HL-60/S4 treated with retinoic acid at 250 ng/mL for 4 days and 3 days (cell line): ENCODE results near the gene SUGT1.
"Not testable (repeated sequence)": the region's sequence is repeated elsewhere in the genome, so short reads cannot be mapped to it uniquely, and the experiment has no call there.

ENCODE experiments used
- in situ Hi-C: fragments of 300-500 bp; cut with MboI; formaldehyde crosslinking; loops from 2 replicates; pipeline ENCODE4 v1.7.0; 2022; ENCODE audit warnings: low sequenced_read_pairs

Gene SUGT1

DNA sequence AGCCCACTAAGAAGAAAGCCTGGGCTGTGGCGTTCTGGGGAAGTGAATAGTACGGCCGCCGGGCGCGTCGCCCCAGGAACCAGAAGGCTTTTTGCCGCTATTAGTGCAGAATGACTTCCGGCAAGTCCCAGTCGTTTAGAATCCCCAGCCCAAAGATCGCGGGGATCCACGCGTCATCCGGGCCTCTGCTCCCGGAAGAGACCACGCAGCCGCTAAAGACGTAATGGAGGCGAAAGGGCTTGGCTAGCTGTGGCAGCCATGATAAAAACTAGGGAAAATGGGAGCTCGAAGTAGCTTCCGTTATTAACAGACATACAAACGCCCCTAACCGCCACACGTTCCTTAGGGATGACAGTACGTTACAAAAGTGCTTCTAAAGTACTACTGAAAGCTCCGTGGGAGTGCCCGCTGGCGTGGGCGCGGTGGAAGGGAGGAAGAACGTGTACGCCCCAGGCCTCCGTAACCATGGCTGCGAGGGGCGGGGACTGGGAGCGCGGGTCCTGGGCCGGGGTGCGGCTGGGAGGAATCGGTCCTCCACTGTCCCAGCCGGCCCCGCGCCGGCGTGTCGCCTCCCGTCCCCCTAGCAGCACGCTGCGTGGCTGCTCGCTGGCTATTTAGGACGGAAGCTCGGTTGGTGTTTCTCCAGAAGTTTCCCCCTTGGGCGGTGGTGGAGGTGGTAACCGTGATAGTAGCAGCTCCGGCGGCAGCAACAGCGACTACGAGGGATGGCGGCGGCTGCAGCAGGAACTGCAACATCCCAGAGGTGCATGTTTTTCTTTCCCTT, at the start of gene SUGT1:
TSS of gene SUGT1 (plus strand) at position 641 of the 784 bp plus-strand sequence. CDS start at position 726, 85 bp downstream.
- in situ Hi-C loops = no loop called here

DNA sequence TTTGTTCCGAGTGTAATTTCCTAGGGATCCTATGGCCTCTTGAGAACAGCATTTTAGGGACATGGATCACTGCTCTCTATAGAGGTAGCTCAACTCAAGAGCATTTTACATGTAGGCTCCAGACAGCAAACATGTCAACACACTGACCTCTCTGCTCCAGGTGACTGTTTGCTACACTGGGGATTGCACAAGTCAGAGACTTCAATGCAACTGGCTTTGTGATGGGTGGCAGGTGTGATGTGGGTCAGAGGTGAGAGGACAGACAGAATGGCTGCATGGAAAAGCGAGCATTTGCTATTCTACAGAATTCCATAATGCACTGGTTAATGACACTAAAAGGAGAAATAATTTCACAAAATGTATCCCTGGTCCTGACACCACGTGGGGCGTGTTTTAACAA, 49.3 kb upstream of the SUGT1 start:
- in situ Hi-C loops = not testable (repeated sequence)

DNA sequence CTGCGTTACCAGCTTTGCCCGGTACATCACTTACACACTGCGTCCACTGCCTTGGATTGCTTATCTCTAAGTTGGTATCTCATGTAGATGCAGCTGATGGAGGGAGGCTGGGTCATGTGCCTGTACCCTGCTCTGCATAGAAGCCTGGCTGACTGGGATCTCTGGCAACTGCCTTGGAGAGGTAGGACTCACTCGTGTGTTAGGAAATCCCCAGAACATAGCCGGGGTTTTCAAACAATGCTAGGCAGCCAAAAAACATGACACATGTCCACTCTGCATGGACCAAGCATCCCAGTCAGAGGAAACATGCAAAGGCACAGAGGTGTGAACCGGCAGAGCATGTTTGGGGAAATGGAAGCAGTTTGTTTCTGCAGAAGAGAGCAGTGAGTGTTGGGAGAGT, 46.5 kb upstream of the SUGT1 start:
- in situ Hi-C loops = not testable (repeated sequence)

DNA sequence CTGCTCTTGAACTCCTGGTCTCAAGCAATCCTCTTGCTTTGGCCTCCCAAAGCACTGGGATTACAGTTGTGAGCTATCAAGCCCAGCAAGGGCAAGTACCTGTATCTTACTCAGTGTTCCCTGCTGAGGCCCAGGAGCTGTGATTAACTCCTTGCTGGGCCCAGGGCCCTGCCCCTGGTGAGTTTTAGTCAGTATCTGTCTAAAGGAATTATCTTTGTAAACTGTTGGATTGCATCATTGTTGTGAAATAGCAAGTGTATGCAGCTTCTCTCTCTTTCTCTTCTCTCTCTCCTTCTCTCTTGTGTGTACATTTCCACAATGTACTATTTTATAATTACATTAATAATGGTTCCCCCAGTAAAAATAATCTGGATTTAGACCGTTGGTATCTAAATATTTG, 45.8 kb upstream of the SUGT1 start:
- in situ Hi-C loops = not testable (repeated sequence)

DNA sequence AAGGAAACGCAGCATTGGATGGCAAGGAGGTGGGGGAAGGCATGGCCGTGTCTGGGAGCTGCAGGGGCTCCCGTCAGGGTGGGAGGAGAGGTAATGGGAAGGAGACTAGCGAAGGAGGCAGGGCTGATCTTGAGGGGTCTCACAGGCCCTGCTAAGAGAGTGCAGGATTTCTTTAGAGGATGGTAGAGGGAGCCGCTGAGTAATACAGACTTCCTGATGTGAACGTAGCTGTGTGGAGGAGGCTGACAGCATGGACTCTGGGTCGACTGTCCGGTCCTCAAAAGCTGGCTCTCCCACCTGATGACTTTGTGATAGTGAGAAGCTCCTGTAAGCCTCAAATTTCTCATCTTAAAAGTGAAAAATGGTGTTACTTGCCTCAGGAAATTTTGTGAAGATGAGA, 44.5 kb upstream of the SUGT1 start:
- in situ Hi-C loops = not testable (repeated sequence)

DNA sequence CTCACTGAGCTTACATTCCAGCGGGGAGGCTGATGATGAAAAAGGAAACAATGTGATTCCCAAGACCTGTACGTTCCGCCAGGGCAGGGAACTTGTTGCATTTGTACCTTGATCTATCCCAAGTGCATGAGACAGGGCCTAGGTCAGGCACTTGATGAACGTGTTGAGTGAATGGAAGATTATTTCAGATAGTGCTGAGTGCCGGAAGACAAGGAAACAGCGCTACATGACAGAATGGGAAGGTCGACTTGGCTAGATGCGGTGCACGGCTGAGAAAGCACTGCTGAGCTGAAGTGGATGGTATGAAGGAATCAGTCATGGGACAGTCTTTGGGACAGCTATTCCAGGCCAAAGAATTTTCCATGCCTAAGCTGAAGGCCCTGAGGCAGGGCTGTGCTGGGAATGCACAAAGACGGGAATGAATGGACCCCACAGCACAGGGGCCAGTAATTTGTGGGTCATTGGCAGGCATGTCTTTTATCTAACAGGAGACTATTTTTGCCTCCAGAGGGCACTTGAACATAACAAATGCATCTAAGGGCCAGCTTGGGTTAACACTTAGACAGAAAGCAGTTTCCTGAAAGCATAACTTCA, 43.5 kb upstream of the SUGT1 start:
- in situ Hi-C loops = not testable (repeated sequence)

DNA sequence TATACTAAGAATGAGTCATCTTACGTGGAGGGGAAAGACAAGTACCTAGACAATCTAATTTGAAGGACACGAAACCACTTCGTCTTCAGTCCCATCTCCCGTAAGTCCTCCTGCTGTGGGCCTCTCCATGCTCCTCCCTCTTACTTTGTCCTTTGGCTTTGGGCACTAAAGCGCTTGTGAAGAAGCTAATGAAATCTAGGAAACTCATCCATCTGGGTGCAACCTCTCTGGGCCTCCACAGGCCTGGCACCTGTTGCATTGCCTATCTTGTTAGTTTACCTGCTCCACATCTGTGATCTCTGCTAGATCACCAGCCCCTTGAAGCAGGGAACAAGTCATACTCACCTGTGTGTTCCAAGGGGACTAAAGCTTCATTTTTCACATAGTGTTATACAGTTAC, 42.5 kb upstream of the SUGT1 start:
- in situ Hi-C loops = not testable (repeated sequence)

DNA sequence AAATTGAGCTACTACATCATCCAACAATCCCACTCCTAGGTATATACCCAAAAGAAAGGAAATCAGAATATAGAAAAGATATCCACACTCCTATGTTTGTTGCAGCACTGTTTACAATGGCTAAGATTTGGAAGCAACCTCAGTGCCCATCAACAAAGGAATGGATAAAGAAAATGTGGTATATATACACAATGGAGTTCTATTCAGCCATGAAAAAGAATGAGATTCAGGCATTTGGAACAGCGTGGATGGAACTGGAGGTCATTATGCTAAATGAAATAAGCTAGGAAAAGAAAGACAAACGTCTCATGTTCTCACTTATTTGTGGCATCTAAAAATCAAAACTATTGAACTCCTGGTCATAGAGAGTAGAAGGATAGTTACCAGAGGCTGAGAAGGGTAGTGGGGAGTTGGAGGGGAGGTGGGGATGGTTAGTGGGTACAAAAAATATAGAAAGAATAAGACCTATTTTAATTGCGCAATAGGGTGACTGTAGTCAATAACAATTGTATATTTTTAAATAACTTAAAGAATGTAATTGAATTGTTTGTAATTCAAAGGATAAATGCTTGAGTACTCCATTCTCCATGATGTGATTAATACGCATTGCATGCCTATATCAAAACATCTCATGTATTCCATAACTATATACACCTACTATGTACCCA, 37.4 kb upstream of the SUGT1 start:
- in situ Hi-C loops = no loop called here

DNA sequence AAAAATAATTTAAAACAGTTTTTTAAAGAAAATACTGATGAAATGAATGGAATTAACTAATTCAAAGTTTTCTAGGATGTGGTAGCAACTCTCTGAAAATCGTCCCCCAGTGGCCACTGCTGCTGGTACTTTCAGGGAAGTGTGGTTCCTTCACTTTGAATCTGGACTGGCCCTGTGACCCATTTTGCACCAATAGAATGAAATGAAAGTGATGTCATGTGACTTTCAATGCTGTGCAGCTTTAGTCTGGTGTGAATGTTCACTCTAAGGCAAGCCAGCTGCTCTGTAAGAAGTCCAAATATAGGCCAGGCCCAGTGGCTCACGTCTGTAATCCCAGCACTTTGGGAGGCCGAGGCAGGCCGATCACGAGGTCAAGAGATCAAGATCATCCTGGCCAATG, 36.8 kb upstream of the SUGT1 start:
- in situ Hi-C loops = no loop called here

DNA sequence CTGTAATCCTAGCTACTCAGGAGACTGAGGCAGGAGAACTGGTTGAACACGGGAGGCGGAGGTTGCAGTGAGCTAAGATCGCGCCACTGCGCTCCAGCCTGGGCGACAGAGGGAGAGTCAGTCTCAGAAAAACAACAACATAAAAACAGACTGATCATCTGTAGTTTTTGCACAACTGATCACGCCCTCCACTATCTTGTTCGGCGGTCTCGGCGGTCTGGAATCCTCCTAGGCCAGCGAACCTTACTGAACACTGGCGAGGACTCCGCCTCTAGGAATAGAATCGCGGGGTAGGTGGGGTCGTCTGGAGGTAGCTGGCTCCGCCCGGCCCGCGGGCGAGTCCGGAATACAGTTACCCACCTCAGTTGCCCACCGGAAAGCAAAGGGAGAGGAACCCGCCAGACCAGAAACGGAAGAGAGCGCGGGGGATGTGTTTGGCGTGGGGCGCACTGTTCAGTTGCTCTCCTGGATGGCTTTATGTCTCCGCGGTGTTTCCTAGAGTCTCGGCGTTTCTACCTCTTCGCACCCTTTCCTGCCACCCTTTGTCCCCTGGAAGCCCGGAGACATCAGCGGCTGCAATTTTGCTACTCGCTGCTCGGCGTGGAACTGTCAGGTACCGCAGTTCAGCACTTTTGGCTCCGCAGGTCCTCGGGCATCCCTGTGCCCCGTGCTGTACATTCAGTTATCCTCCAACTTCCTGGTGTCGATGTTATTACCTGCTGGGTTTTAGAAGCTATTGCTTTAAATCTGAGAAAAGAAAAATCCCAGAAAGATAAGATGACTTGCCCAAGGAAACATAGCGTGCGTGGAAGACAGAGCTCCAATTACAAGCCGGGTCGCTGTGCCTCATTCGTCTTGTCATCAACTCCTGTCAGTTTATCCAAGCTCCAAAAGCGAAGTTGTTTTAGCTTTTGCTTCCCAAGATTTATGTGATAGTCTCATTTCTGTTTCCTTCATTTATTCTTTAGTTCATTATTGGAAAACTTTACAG, 35.3 kb upstream of the SUGT1 start:
- in situ Hi-C loops = no loop called here

DNA sequence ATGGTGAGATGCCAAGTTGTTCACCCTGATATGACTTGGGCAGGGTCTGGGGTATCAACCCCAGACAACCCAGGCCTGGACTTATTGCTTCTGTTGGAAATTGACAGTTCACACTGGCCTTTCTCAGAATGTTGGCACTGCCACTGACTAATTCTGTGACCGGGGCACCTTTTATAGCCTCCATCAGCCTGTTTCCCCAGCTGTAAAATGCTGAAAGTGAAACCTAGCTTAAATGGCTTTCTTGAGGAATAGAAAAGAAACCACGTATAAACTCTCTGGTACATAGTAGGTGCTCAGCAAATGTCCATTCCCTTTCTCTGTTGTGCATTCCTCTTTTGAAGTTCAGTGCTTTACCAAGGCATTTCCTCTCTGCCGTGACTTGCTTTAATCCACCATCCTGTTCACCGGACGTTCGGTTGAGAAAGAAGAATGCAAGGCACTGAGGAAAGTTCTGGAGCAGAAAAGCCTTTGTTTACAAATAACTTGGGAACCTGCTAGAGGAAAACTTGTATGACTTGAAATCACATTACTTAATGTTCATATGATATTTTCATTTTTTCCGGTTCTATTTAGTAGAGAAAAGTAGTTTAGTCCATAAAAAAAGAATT, 21.4 kb upstream of the SUGT1 start:
- in situ Hi-C loops = not testable (repeated sequence)

DNA sequence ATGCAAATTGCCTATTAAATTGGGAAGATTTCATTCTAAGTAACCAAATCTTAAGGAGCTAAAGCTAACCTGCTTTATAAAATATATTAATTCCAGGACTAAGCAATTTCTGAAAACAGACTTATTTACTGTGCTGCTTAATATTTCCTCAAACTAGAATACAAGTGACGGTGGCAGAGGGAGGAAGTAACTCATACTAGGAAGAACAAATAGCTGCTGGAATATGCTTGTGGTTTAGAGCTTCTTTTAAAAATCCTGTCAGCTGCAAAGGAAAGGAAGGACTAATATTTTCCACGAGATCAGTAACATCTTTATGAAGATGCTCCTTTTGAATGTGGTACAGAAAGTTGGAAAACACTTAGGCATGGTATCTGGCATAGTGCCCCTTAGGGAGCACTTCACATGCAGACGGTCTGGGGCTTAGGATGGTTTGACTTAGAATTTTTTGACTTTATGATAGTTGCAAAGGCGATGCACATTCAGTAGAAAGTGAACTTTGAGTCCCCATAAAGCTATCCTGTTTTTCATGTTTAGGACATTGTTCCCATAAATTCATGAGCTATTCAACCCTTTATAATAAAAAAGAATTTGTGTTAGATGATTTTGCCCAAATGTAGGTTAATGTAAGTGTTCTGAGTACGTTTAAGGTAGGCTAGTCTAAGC, 13.8 kb upstream of the SUGT1 start:
- in situ Hi-C loops = no loop called here

DNA sequence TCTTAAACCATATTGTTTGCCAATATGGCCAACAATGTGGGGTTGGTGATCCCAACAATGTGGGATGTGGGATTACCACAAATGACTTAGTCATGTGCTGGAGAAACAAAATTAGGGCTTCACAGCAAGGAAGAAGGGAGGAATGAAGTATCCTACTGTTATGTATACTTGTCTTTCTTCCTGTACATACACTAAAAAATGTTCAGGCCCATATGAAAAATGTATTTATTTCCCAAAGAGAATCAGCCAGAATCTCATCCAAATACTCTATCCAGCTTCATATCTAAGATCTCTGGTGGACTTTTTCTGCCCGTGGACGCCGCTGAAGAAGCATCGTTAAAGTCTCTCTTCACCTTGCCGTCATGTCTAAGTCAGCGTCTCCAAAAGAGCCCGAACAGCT, 10.5 kb upstream of the SUGT1 start, which contains the start of gene HNRNPA1L2:
TSS of gene HNRNPA1L2 (plus strand) at position 301 of the 400 bp plus-strand sequence. CDS start at position 363, 62 bp downstream.
- in situ Hi-C loops = no loop called here

DNA sequence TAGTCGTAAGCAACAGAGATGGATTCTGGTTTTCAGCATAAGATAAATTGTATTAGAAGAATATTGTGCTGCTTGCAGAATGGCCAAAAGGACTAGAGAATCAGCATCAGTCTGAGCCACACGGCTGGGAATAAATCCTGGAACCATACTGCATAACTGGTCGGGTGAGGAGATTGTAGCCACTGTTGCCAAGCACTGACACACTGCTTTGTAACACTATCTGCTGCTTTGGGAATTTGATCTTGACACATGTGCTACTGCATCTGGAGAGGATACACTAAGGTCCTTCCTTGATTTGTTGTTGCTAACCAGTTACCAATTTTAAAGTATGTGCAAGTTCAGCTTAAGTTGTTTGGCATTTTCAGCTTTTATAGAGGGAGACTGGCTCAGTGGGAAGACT, 8.5 kb upstream of the SUGT1 start:
- in situ Hi-C loops = no loop called here

DNA sequence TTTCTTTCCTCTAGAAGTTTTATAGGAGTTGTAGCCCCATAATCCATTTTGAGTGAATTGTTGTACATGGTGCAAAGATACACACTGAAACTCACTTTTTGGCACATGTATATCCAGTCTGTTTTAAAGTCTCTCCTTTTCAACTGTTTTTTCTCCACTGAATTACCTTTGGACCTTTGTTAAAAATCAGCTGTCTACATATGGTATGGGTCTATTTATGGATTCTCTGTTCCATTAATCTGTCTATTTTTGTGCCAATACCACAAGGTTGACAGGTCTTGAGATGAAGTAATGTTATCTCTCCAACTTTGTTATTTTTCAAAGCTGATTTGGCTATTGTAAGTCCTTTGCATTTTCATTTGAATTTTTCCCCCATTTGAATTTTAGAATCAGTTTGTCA, 5.7 kb upstream of the SUGT1 start:
- in situ Hi-C loops = no loop called here

DNA sequence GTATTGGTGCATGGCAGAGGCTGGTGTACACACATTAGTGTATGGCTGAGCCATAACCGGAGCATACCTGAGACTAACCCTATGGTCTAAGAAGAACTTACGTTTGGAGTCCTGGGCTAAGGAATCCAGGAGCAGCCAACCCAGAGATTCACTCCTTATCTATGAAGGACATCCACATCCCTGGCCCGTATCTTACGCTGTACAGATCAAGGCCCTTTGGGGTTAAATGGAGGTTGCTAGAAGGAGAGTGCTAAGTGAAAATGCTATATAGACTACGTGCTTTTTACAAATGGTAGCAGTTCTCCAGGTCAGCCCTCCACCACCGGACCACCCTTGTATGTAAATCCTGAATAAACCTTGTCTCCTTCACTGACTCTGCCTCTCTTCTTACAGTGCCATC, 1.9 kb upstream of the SUGT1 start:
- in situ Hi-C loops = no loop called here

DNA sequence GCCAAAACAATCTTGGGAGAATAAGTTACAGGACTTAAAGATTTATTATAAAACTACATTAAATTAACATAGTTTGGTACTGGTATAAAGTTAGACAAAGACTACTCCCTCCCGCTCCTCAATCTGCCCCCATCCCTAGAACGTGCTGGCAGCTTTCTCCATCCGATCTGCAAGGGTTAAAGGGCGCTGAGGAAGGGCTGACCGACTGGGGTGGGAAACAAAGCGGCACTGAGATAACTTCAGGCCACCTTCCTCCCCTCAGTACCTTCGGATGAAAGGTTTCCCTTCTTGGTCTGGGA, 790 bp upstream of the SUGT1 start:
- in situ Hi-C loops = no loop called here

DNA sequence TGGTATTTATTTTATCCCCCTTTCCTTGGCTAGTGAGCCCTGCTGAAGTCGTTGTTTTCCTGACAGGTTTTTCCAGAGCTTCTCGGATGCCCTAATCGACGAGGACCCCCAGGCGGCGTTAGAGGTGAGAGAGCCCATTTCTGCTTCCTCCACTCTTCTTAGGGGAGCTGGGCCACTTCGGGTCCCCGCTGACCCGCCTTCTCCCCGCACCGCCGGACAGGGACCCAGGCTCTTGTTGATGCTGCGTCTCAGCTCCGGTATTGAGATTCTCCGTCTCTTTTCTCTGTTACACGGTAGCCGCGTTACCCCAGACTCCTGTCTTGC, 306 bp downstream of the SUGT1 start:
- in situ Hi-C loops = no loop called here

DNA sequence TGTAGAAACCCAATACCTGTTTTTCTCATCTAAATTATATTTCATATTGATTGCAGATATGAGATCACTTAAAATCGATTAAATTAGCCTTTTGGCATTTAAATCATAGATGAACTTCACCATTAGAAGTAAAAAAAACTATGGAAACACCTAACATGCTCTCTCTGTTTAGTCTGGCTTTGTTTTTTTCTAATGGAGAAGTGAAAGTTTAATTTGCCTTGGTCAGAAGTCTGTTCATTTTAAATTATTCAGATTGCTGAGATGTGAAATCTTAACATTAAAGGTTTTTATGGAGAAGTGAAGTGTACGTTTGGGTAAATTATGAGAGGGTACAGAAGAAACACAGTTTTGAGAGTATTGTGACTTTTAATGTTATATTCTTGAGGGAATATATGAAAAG, 6.7 kb downstream of the SUGT1 start:
- in situ Hi-C loops = no loop called here

DNA sequence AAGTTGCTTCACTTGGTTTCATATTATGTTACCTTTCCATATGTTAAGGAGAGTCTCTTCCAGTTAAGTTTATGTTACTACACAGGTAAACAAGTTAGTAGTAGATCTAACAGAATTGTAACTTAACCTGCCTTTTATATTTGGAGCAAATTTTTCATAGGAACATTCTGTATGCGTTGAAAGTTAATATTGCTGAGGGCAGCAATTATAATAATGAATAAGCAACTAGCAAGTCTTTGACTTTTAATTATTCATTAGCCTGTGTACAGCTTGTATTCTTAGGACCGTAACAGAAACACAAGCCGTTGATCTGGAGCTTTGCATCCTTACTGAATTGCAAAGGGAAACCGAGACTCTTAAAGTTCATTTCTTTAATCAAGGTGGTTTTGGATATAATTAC, 11.6 kb downstream of the SUGT1 start:
- in situ Hi-C loops = no loop called here
